Smooth muscle cell of the umbilical artery (primary cell): ENCODE results near the gene ANKRD33B. TPM values are rescaled to one million over a fixed set of nuclear protein-coding genes. Genes with fewer than 3 reads are reported as not detected.

Experiments
- total RNA-seq: library from RNA; depleted of rRNA; stranded (reverse); fragments of >200 nt; gene quantifications from 2 replicates; pipeline ENCODE4 v1.2.3, GENCODE V29; 2014

ANKRD33B gene
- total RNA-seq: 1.2 and 2.4 TPM in 2 replicates

DNA sequence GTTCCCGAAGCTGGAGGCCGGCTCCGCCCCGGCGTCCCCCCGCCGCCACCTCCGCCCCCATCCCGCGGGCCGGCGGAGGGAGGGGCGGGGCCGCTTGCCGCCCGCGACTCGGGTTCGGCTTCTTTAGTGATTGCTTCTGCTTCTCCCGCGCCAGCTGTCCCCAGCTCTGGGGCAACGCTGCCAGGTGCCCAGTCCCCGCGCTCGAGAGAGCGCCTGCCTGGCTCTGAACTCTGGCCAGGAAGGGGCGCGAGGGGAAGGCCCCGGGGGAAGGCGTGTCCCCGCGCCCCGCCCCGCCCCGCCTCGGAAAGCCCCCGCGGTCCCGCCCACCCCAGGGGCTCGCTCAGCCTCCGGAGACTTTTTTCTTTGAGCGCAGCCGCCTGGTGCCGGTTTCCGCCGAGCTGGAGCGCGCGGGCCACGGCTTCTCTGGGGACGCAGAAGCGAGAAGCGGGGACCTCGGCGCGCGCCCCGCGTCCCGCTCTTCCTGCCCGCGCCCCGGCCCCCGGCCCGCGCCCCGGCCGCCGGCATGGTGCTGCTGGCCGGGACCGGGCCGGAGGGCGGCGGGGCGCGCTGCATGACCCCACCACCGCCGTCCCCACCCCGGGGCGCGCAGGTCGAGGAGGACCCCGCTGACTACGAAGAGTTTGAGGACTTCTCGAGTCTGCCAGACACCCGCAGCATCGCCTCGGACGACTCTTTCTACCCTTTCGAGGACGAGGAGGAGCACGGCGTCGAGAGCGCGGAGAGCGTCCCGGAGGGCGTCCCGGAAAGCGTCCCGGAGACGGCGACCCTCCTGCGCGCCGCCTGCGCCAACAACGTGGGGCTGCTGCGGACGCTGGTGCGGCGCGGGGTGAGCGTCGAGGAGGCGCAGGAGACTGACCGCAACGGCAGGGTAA lies at the start of gene ANKRD33B:
ANKRD33B (plus strand) TSS at position 126 of the 893 bp plus-strand sequence; CDS start at position 524, 398 bp downstream.

Other genes with a start within 250 kb of the ANKRD33B start
- 124 and 133 TPM in 2 replicates for gene MARCHF6, start 210.4 kb upstream of the ANKRD33B start, total RNA-seq
- 0.14 and 0.30 TPM in 2 replicates for gene ROPN1L, start 122.2 kb upstream of the ANKRD33B start, total RNA-seq
- gene DAP, start 197.2 kb downstream of the ANKRD33B start, total RNA-seq: 67.4 and 113 TPM in 2 replicates